Measurements from ENCODE around the gene PLET1.

DNA sequence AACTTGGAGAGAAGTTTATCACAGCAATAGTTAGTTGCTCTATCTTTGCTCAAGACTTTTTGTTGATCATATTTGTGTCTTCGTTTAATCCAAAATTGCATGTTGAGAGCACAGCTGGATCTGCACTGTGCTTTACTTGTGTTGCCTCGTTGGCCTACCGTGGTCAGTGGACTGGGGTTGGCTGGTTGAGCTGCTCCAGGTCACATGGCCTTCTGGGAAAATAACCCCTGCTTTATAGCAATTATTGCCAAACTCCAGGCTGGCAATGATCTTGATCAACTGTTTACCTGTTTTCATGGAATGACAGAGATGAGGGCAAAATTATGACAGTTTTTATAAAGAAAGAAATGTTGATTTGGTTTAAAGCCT is 5.7 kb upstream of the PLET1 start:
- TF ChIP-seq CTCF (IDR thresholded peaks at IDR 0.05) (no peak), POLR2A (IDR thresholded peaks at IDR 0.05) (no peak)

All from adrenal gland (tissue), 5 donors.